Measurements from ENCODE around the gene NUCKS1. TPM values are rescaled to one million over a fixed set of nuclear protein-coding genes. Genes with fewer than 3 reads are reported as not detected.

Gene NUCKS1
- polyA plus RNA-seq, 1 of the 3 experiments (the other 2 are of a cell fraction), result 25.4 TPM

DNA sequence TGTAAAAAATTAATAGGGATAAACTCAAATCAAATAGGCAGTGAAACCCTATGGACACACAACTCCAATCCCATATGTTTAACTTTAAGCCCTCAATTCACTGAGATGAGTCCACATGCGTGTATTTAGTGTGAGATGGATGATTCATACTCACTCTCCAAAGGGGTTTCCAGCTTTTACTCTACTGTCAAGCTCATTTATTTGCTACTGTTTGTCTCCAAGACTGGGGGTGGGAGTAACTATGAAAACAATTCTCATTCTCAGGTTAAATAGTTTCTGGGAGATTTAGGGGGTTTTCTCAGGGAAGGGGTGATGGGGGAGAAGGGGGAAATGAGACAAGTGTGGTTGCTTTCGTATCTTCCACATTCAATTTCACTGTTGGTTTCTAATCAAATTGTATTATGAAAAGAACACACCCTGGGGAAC is 22.6 kb upstream of the NUCKS1 start:
- H4K20me1 ChIP-seq (ENCODE audit: insufficient read depth), result no peaks in the 10 kb centered on the region
- WGBS (ENCODE audit: low lambda C conversion rate), result 78% methylated on average over 2 of the region's 2 CpGs
- no peak overlapping the region for H3K4me2 ChIP-seq
- CTCF ChIA-PET, result interaction anchor here (0.6 to 7.8 kb wide), 5 partner anchors 9 to 1258 kb away, joined by 3 to 37 read pairs (median 4); no protein-coding TSS in a partner anchor
- no peak overlapping the region for H3K9ac ChIP-seq
- H3K4me3 ChIP-seq (ENCODE audit: low read depth in 2 of 2, low read length in 1 of 2), result no peak overlapping the region
- no peak for DNase-seq
- no peak overlapping the region for H2AFZ ChIP-seq (ENCODE audit: low read depth)
- H3K4me1 ChIP-seq (ENCODE audit: control insufficient read depth in 1 of 2, insufficient read depth in 2 of 2, low read depth in 1 of 2, low read length in 1 of 2), result peaks cover 0 to 6% of the 10 kb centered on the region in 2 experiments; a peak in 1 of 4 replicates
- H3K79me2 ChIP-seq (ENCODE audit: insufficient read depth), result no peaks in the 10 kb centered on the region
- no peaks in the 10 kb centered on the region for H3F3A ChIP-seq (replicated peaks; ENCODE audit: insufficient read depth)
- POLR2A ChIA-PET, result no interaction called here
- H3K9me3 ChIP-seq, result no peaks in the 10 kb centered on the region
- H3K9me2 ChIP-seq, result no peaks in the 10 kb centered on the region
- peaks cover 0 to 6% of the 10 kb centered on the region in 2 experiments for H3K36me3 ChIP-seq (replicated peaks in 1 of 2; ENCODE audit: control insufficient read depth in 1 of 2, insufficient read depth in 2 of 2, low read length in 1 of 2)
- H3K27ac ChIP-seq (ENCODE audit: low read depth in 2 of 2, low read length in 1 of 2), result no peak overlapping the region
- H3K27me3 ChIP-seq (ENCODE audit: insufficient read depth), result no peaks in the 10 kb centered on the region; the same call in 1 of the 2 replicates
- TF ChIP-seq RFX5 (IDR thresholded peaks at IDR 0.05; ENCODE audit: low read length) (no peak), FOXM1 (IDR thresholded peaks at IDR 0.05; ENCODE audit: low read depth) (no peak), POLR2AphosphoS5 (IDR thresholded peaks at IDR 0.05; ENCODE audit: low read depth, low read length) (no peak), SIN3A (IDR thresholded peaks at IDR 0.05; ENCODE audit: borderline replicate concordance, low read depth, low read length) (no peak), ELF1 (IDR thresholded peaks at IDR 0.05) (no peak), TEAD4 (IDR thresholded peaks at IDR 0.05; ENCODE audit: borderline replicate concordance, insufficient read depth) (no peak), USF2 (IDR thresholded peaks at IDR 0.05; ENCODE audit: borderline replicate concordance, low read depth, low read length) (no peak), MEF2A (IDR thresholded peaks at IDR 0.05; ENCODE audit: borderline replicate concordance, low read depth) (no peak), IRF3 (IDR thresholded peaks at IDR 0.05; ENCODE audit: low read depth, low read length) (no peak)
- TF ChIP-seq, protein P1, sequence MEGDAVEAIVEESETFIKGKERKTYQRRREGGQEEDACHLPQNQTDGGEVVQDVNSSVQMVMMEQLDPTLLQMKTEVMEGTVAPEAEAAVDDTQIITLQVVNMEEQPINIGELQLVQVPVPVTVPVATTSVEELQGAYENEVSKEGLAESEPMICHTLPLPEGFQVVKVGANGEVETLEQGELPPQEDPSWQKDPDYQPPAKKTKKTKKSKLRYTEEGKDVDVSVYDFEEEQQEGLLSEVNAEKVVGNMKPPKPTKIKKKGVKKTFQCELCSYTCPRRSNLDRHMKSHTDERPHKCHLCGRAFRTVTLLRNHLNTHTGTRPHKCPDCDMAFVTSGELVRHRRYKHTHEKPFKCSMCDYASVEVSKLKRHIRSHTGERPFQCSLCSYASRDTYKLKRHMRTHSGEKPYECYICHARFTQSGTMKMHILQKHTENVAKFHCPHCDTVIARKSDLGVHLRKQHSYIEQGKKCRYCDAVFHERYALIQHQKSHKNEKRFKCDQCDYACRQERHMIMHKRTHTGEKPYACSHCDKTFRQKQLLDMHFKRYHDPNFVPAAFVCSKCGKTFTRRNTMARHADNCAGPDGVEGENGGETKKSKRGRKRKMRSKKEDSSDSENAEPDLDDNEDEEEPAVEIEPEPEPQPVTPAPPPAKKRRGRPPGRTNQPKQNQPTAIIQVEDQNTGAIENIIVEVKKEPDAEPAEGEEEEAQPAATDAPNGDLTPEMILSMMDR (IDR thresholded peaks at IDR 0.05), result no peak
- TF ChIP-seq, protein P2, sequence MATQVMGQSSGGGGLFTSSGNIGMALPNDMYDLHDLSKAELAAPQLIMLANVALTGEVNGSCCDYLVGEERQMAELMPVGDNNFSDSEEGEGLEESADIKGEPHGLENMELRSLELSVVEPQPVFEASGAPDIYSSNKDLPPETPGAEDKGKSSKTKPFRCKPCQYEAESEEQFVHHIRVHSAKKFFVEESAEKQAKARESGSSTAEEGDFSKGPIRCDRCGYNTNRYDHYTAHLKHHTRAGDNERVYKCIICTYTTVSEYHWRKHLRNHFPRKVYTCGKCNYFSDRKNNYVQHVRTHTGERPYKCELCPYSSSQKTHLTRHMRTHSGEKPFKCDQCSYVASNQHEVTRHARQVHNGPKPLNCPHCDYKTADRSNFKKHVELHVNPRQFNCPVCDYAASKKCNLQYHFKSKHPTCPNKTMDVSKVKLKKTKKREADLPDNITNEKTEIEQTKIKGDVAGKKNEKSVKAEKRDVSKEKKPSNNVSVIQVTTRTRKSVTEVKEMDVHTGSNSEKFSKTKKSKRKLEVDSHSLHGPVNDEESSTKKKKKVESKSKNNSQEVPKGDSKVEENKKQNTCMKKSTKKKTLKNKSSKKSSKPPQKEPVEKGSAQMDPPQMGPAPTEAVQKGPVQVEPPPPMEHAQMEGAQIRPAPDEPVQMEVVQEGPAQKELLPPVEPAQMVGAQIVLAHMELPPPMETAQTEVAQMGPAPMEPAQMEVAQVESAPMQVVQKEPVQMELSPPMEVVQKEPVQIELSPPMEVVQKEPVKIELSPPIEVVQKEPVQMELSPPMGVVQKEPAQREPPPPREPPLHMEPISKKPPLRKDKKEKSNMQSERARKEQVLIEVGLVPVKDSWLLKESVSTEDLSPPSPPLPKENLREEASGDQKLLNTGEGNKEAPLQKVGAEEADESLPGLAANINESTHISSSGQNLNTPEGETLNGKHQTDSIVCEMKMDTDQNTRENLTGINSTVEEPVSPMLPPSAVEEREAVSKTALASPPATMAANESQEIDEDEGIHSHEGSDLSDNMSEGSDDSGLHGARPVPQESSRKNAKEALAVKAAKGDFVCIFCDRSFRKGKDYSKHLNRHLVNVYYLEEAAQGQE (IDR thresholded peaks at IDR 0.05; ENCODE audit: low read depth, low read length), result no peak
